HuH-7.5 (cell line): ENCODE results near the gene RABL6.
A peak's percentile ranks its signal among the peaks of the same experiment; 100 is the strongest.
"Not testable (repeated sequence)": the region's sequence is repeated elsewhere in the genome, so short reads cannot be mapped to it uniquely, and the experiment has no call there.

Experiments used
- DNase-seq: peaks from one replicate; pipeline ENCODE4 v3.0.0; 2011; ENCODE audit warnings: low spot score

RABL6 gene

GRCh38 chr9:136835932-136836904 is 28.5 kb downstream of the RABL6 start:
- DNase-seq, result no peak

- DNase-seq, result no peak
These were observed 29.6 kb downstream of the RABL6 start for GRCh38 chr9:136837146-136837855.

GRCh38 chr9:136837856-136838277 is 30.1 kb downstream of the RABL6 start:
- not testable (repeated sequence) for DNase-seq

GRCh38 chr9:136838314-136839228 is 30.8 kb downstream of the RABL6 start:
- no peak for DNase-seq

GRCh38 chr9:136839229-136840139 is 31.7 kb downstream of the RABL6 start:
- no peak for DNase-seq

GRCh38 chr9:136840140-136840876 is 32.6 kb downstream of the RABL6 start:
- no peak for DNase-seq

- no peak for DNase-seq
These were observed 33.3 kb downstream of the RABL6 start for GRCh38 chr9:136840877-136841645.

DNA sequence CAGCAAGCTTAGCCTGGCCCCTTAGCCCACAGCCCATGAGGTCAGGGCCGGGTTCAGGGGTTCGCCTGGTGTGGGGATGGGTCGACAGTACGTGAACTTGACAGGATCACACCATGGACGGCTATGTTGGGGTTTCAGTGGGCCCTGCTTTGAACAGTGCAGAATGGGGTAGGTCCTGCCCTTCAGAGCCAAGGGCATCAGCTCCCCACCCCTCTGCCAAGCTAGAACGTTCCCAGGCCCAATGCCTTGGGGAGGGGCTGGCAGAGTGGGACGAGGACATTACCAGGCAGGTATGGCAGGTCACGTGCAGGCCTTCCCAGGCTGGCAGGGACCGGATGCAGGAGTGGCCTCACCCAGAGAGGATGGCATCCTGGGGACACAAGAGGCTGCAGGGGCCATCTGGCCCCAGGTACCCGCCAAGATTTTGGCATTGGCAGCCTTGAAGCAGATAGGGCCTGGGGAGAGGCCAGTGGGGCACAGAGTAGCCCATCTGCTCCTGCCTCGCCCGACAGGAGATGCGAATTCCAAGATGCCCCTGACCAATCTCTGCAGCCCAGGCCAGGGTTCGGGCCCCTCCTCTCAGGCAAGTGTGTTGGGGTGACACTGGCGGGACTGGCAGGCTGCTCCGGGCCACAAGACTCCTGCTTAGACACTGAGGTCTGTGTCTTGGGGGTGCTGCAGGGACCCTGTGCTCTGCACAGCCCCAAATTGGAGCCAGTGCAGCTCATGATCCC is 34.1 kb downstream of the RABL6 start:
- DNase-seq, result not testable (repeated sequence)

DNA sequence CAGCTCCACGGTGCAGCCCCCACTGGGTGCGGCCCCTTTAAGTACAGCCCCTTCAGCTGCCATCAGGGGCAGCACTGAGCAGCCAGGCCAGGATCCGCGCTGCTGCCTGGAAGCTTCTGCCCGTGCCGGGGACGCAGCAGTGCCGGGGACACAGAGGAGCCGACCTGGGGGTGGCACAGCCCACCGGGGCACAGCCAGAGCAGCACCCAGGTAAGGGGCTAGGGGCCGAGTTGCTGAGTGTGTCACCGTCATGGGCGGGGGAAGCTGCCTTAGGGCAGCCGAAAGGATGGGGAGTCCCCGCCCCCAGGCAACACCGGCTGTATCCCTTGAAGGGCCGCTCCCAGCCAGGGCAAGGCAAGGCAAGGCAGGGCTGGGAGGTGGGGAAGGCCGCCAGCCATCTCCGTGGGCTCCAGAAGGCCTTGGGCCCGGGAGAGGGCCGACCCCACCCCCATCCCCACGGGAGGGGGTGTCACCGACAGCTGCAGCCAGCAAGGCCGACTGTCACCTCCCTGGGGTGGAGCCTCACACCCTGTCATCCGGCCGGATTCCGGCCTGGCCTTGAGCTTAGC is 34.7 kb downstream of the RABL6 start, which contains the start of gene AJM1:
Gene AJM1 (plus strand): TSS at position 99 of the 569 bp plus-strand sequence. CDS start 1,937 bp downstream, outside the sequence.
- peak; percentile 96 for DNase-seq

- DNase-seq, result not testable (repeated sequence)
These were observed 35.5 kb downstream of the RABL6 start for GRCh38 chr9:136843159-136843800.

- DNase-seq, result not testable (repeated sequence)
These were observed 36.3 kb downstream of the RABL6 start for GRCh38 chr9:136843801-136844740.

- DNase-seq, result no peak
These were observed 37.2 kb downstream of the RABL6 start for GRCh38 chr9:136844761-136845464.

GRCh38 chr9:136845465-136846260 is 37.9 kb downstream of the RABL6 start:
- DNase-seq, result no peak

- no peak for DNase-seq
These were observed 38.8 kb downstream of the RABL6 start for GRCh38 chr9:136846376-136847087.
